ENCODE data around the gene CLHC1. TPM values are rescaled to one million over a fixed set of nuclear protein-coding genes. Genes with fewer than 3 reads are reported as not detected.

CLHC1 gene
- total and polyA plus RNA-seq, 4 donors = 3.3 to 17.7 (median 11.6) TPM

- 68 to 69% methylated on average over 4 of the region's 4 CpGs for WGBS, 2 donors
These were observed 7.6 kb upstream of the CLHC1 start for GRCh38 chr2:55239656-55240222.

GRCh38 chr2:55236992-55237543 lies 5.0 kb upstream of the CLHC1 start:
- Histone ChIP-seq H3K27me3 (ENCODE audit: control insufficient read depth in 1 of 2, insufficient read depth in 2 of 2, low read length in 1 of 2) (no peaks in the 10 kb centered on the region), H3K9me3 (ENCODE audit: control insufficient read depth, low read length) (no peaks in the 10 kb centered on the region), H3K36me3 (ENCODE audit: control insufficient read depth in 1 of 2, insufficient read depth in 2 of 2, low read length in 1 of 2) (peaks cover 6 to 7% of the 10 kb centered on the region in 2 donors), H3K4me3 (ENCODE audit: low read length in 2 of 2) (no peak overlapping the region), H3K4me1 (ENCODE audit: control insufficient read depth in 1 of 2, insufficient read depth in 2 of 2, low read length in 2 of 2) (peaks cover 0 to 6% of the 10 kb centered on the region in 2 donors), H3K27ac (ENCODE audit: low read depth in 1 of 2, low read length in 2 of 2) (no peak overlapping the region)
- DNase-seq (no peak), ATAC-seq (ENCODE audit: low FRiP score) (no peak)
- intact Hi-C loops (cut with DNase I) = no loop called here
- 53 to 63% methylated on average over 2 of the region's 2 CpGs for WGBS, 2 donors

More at GRCh38 chr2:55239656-55240222, 7.6 kb upstream of the CLHC1 start:
- H3K9me3 ChIP-seq (ENCODE audit: control insufficient read depth, low read length) = no peaks in the 10 kb centered on the region
- no peak overlapping the region for H3K27ac ChIP-seq (ENCODE audit: low read depth in 1 of 2, low read length in 2 of 2)
- no peak for DNase-seq
- H3K4me1 ChIP-seq (ENCODE audit: control insufficient read depth in 1 of 2, insufficient read depth in 2 of 2, low read length in 2 of 2) = no peaks in the 10 kb centered on the region
- H3K36me3 ChIP-seq (ENCODE audit: control insufficient read depth in 1 of 2, insufficient read depth in 2 of 2, low read length in 1 of 2) = peaks cover 6 to 7% of the 10 kb centered on the region in 2 donors
- ATAC-seq (ENCODE audit: low FRiP score) = no peak
- H3K4me3 ChIP-seq (ENCODE audit: low read length in 2 of 2) = no peak overlapping the region
- intact Hi-C loops (cut with DNase I) = no loop called here
- no peaks in the 10 kb centered on the region for H3K27me3 ChIP-seq (ENCODE audit: control insufficient read depth in 1 of 2, insufficient read depth in 2 of 2, low read length in 1 of 2)

DNA sequence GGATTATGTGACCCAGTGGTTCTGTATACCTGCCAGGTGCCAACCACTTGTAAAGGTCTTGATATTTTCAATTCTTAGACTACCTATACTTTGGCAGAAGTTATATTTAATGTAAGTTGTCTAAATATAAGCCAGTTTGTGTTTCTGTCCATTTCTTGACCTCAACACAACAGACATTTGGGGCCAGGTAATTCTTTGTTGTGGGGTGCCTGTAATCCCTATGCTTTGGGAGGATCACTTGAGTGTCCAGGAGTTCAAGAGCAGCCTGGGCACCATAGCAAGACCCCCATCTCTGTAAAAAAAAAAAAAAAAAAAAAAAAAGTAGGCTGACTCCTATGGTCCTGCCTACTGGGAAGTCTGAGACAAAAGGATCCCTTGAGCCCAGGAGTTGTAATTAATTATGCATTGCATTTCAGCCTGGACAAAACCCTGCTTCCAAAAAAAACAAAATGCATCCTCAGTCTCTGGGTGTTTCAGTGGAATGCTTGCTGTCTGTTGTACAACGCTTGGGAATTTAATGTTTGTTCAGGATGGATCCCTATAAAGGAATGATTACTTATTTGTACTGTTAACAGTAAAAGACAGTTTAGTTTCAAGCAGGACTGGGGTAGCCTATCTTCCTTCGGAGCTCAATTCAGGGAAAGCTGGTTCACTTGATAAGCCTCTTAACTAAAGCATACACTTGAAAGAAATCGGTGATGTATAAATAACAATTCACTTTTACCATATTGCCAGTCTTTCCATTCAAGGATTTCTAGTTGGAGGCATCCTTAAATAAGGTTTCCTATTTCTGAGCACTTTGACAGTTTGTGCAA lies 3.8 kb upstream of the CLHC1 start:
- Histone ChIP-seq H3K27me3 (ENCODE audit: control insufficient read depth in 1 of 2, insufficient read depth in 2 of 2, low read length in 1 of 2) (no peaks in the 10 kb centered on the region), H3K36me3 (ENCODE audit: control insufficient read depth in 1 of 2, insufficient read depth in 2 of 2, low read length in 1 of 2) (peaks cover 6 to 7% of the 10 kb centered on the region in 2 donors), H3K27ac (ENCODE audit: low read depth in 1 of 2, low read length in 2 of 2) (no peak overlapping the region), H3K4me3 (ENCODE audit: low read length in 2 of 2) (no peak overlapping the region), H3K4me1 (ENCODE audit: control insufficient read depth in 1 of 2, insufficient read depth in 2 of 2, low read length in 2 of 2) (peaks cover 0 to 6% of the 10 kb centered on the region in 2 donors), H3K9me3 (ENCODE audit: control insufficient read depth, low read length) (no peaks in the 10 kb centered on the region)
- DNase-seq (no peak), ATAC-seq (ENCODE audit: low FRiP score) (no peak)
- 78 to 83% methylated on average over 3 of the region's 3 CpGs for WGBS, 2 donors
- intact Hi-C loops (cut with DNase I) = no loop called here

GRCh38 chr2:55233658-55233940 lies 1.5 kb upstream of the CLHC1 start:
- H3K27ac ChIP-seq (ENCODE audit: low read depth in 1 of 2, low read length in 2 of 2) = peak overlapping the region in 1 of 2 donors; percentile 85
- H3K4me3 ChIP-seq (ENCODE audit: low read length in 2 of 2) = peak overlapping the region in 1 of 2 donors; percentile 98
- H3K27me3 ChIP-seq (ENCODE audit: control insufficient read depth in 1 of 2, insufficient read depth in 2 of 2, low read length in 1 of 2) = no peaks in the 10 kb centered on the region
- peaks cover 6 to 7% of the 10 kb centered on the region in 2 donors for H3K36me3 ChIP-seq (ENCODE audit: control insufficient read depth in 1 of 2, insufficient read depth in 2 of 2, low read length in 1 of 2)
- H3K9me3 ChIP-seq (ENCODE audit: control insufficient read depth, low read length) = no peaks in the 10 kb centered on the region
- H3K4me1 ChIP-seq (ENCODE audit: control insufficient read depth in 1 of 2, insufficient read depth in 2 of 2, low read length in 2 of 2) = peaks cover 1 to 6% of the 10 kb centered on the region in 2 donors
- intact Hi-C loops (cut with DNase I) = no loop called here
- DNase-seq = no peak
- no peak for ATAC-seq (ENCODE audit: low FRiP score)
- WGBS, 2 donors = 82 to 85% methylated on average over 7 of the region's 7 CpGs

GRCh38 chr2:55232863-55233657 lies 967 bp upstream of the CLHC1 start:
- H3K27me3 ChIP-seq (ENCODE audit: control insufficient read depth in 1 of 2, insufficient read depth in 2 of 2, low read length in 1 of 2) = no peaks in the 10 kb centered on the region
- peak; percentile 63 to 81 for DNase-seq
- peaks cover 6 to 7% of the 10 kb centered on the region in 2 donors for H3K36me3 ChIP-seq (ENCODE audit: control insufficient read depth in 1 of 2, insufficient read depth in 2 of 2, low read length in 1 of 2)
- WGBS, 2 donors = 8 to 9% methylated on average over 33 of the region's 33 CpGs
- H3K9me3 ChIP-seq (ENCODE audit: control insufficient read depth, low read length) = no peaks in the 10 kb centered on the region
- H3K4me1 ChIP-seq (ENCODE audit: control insufficient read depth in 1 of 2, insufficient read depth in 2 of 2, low read length in 2 of 2) = peaks cover 1 to 6% of the 10 kb centered on the region in 2 donors
- intact Hi-C loops (cut with DNase I) = no loop called here
- ATAC-seq (ENCODE audit: low FRiP score) = peak; percentile 45
- H3K27ac ChIP-seq (ENCODE audit: low read depth in 1 of 2, low read length in 2 of 2) = peak overlapping the region; percentile 85 to 87
- H3K4me3 ChIP-seq (ENCODE audit: low read length in 2 of 2) = peak overlapping the region; percentile 80 to 98

DNA sequence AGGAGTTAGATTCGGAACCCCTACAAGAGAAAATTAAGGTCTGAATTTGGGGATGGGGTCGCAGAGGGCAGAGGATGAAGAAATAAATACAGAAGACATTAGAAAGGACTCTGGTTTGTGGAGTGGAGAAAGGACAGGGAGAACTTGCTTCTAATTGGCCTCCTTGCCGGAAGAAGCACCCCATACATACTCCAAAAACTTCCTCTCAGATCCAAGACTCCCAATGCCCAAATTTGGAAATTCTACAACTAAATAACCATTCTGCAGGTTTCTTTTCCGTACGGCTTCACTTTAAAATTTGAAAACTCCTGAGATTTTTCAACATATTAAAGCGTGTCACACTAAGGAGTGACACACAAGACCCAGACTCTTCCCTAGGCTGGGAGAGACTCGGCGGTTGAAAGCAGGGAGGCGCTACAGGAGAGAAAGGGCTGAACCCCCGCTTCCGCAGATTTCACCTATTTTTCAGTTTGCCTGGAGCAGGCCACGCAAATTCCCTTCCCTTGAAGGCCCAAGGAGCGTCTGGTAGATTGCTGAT lies 478 bp downstream of the CLHC1 start:
- WGBS, 2 donors = 3 to 5% methylated on average over 13 of the region's 13 CpGs
- Histone ChIP-seq H3K27me3 (ENCODE audit: control insufficient read depth in 1 of 2, insufficient read depth in 2 of 2, low read length in 1 of 2) (no peaks in the 10 kb centered on the region), H3K4me3 (ENCODE audit: low read length in 2 of 2) (peak overlapping the region; percentile 58 to 99), H3K27ac (ENCODE audit: low read depth in 1 of 2, low read length in 2 of 2) (peak overlapping the region; percentile 80 to 96), H3K4me1 (ENCODE audit: control insufficient read depth in 1 of 2, insufficient read depth in 2 of 2, low read length in 2 of 2) (peaks cover 1 to 6% of the 10 kb centered on the region in 2 donors), H3K9me3 (ENCODE audit: control insufficient read depth, low read length) (no peaks in the 10 kb centered on the region), H3K36me3 (ENCODE audit: control insufficient read depth in 1 of 2, insufficient read depth in 2 of 2, low read length in 1 of 2) (peaks cover 6 to 7% of the 10 kb centered on the region in 2 donors)
- ATAC-seq (ENCODE audit: low FRiP score) (peak; percentile 12), DNase-seq (peak in 1 of 2 donors; percentile 53)
- intact Hi-C loops (cut with DNase I) = no loop called here

- Histone ChIP-seq H3K4me3 (ENCODE audit: low read length in 2 of 2) (no peak overlapping the region), H3K36me3 (ENCODE audit: control insufficient read depth in 1 of 2, insufficient read depth in 2 of 2, low read length in 1 of 2) (peaks cover 2 to 4% of the 10 kb centered on the region in 2 donors), H3K27ac (ENCODE audit: low read depth in 1 of 2, low read length in 2 of 2) (no peak overlapping the region), H3K9me3 (ENCODE audit: control insufficient read depth, low read length) (no peaks in the 10 kb centered on the region), H3K4me1 (ENCODE audit: control insufficient read depth in 1 of 2, insufficient read depth in 2 of 2, low read length in 2 of 2) (peaks cover 1 to 6% of the 10 kb centered on the region in 2 donors), H3K27me3 (ENCODE audit: control insufficient read depth in 1 of 2, insufficient read depth in 2 of 2, low read length in 1 of 2) (no peaks in the 10 kb centered on the region)
- DNase-seq (no peak), ATAC-seq (ENCODE audit: low FRiP score) (no peak)
- intact Hi-C loops (cut with DNase I) = no loop called here
- 95 to 98% methylated on average over 3 of the region's 3 CpGs for WGBS, 2 donors
These were observed 1.5 kb downstream of the CLHC1 start for GRCh38 chr2:55230551-55230950.

GRCh38 chr2:55229221-55229620 lies 2.9 kb downstream of the CLHC1 start:
- H3K4me3 ChIP-seq (ENCODE audit: low read length in 2 of 2) = no peak overlapping the region
- no peaks in the 10 kb centered on the region for H3K27me3 ChIP-seq (ENCODE audit: control insufficient read depth in 1 of 2, insufficient read depth in 2 of 2, low read length in 1 of 2)
- intact Hi-C loops (cut with DNase I) = no loop called here
- H3K4me1 ChIP-seq (ENCODE audit: control insufficient read depth in 1 of 2, insufficient read depth in 2 of 2, low read length in 2 of 2) = peaks cover 1 to 6% of the 10 kb centered on the region in 2 donors
- ATAC-seq (ENCODE audit: low FRiP score) (no peak), DNase-seq (no peak)
- no peak overlapping the region for H3K27ac ChIP-seq (ENCODE audit: low read depth in 1 of 2, low read length in 2 of 2)
- no peaks in the 10 kb centered on the region for H3K9me3 ChIP-seq (ENCODE audit: control insufficient read depth, low read length)
- 89 to 92% methylated on average over 2 of the region's 2 CpGs for WGBS, 2 donors
- peaks cover 0 to under 1% of the 10 kb centered on the region in 2 donors for H3K36me3 ChIP-seq (ENCODE audit: control insufficient read depth in 1 of 2, insufficient read depth in 2 of 2, low read length in 1 of 2)

Data from aorta (tissue), 5 donors.